Keratinocyte (primary cell): ENCODE data around the gene MAP7D1.

Source experiments
- CTCF ChIP-seq, 3 experiments: IDR thresholded peaks in 1 of 3; conservative IDR thresholded peaks in 1 of 3; optimal IDR thresholded peaks in 1 of 3; 2 replicates in 2 of 3; 3 replicates in 1 of 3; pipeline versions ENCODE3 to v1.5.1; 2011; ENCODE audit warnings: low read length in 3 of 3, mild to moderate bottlenecking in 3 of 3, moderate library complexity in 2 of 3, control low read depth in 1 of 3, inconsistent platforms in 1 of 3; ENCODE audit not compliant: insufficient read depth in 2 of 3; ENCODE audit errors: extremely low read depth in 1 of 3
- EZH2 ChIP-seq: IDR thresholded peaks from one replicate; pipeline ENCODE4 v1.6.1; 2012; ENCODE audit warnings: inconsistent platforms, mild to moderate bottlenecking, low read length, moderate library complexity

DNA sequence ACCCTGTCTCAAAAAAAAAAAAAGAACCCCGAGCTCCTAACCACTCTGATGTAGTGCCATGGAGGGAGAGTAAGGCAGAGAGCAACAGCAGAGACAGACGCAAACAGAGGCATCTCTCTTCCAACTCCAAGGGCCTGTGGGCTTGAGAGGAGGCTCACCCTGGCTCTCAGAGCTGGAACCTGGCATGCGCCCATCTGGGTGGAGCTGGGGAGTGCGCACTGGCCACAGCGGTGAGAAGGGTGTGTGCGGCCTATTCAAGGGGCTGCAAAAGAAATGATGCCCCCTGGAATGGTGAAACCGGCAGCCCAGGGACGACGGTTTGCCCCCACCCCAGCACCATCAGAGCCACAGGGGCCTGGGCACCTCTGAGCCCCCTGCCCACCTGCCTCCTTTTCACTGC lies 48.6 kb upstream of the MAP7D1 start:
- TF ChIP-seq CTCF (optimal IDR thresholded peaks at IDR 0.05 in 1 of 3, IDR thresholded peaks at IDR 0.05 in 1 of 3, conservative IDR thresholded peaks at IDR 0.05 in 1 of 3; ENCODE audit: extremely low read depth in 1 of 3, insufficient read depth in 2 of 3, low read length in 3 of 3) (no peak), EZH2 (no peak)
